Bronchial smooth muscle cell (primary cell): ENCODE results near the gene EFCAB6. TPM values are rescaled to one million over a fixed set of nuclear protein-coding genes. Genes with fewer than 3 reads are reported as not detected.

ENCODE experiments used
- total RNA-seq: library from RNA; depleted of rRNA; stranded (reverse); fragments of >200 nt; gene quantifications from 2 replicates; pipeline ENCODE4 v1.2.1, GENCODE V29; 2014

EFCAB6 gene
- 1.3 and 2.7 TPM in 2 replicates for total RNA-seq

GRCh38 chr22:43812149-43812842 is at the start of gene EFCAB6:
TSS of gene EFCAB6 (minus strand) at chr22:43812305. CDS start at chr22:43782318, 29,987 bp downstream.

Other genes with a start within 250 kb of the EFCAB6 start
- 0.43 and 0.47 TPM in 2 replicates for gene SULT4A1, start 50.2 kb upstream of the EFCAB6 start, total RNA-seq
- gene PNPLA5, start 79.7 kb upstream of the EFCAB6 start, total RNA-seq: 0.16 TPM in 1 of 2 replicates, not detected in the other
- gene PNPLA3, start 111.5 kb upstream of the EFCAB6 start, total RNA-seq: 1.7 and 2.9 TPM in 2 replicates
- gene SAMM50, start 143.1 kb upstream of the EFCAB6 start, total RNA-seq: 47.5 and 58.5 TPM in 2 replicates
- gene PARVB, start 212.0 kb upstream of the EFCAB6 start, total RNA-seq: 14.5 and 26.7 TPM in 2 replicates